HG03097 (cell line): ENCODE results near the gene TFR2.

Experiments used
- ATAC-seq: cut with Tn5 transposase; IDR thresholded peaks from one replicate; pipeline ENCODE4 v1.9.1; 2021; ENCODE audit not compliant: unreplicated experiment, low FRiP score

The TFR2 gene

DNA sequence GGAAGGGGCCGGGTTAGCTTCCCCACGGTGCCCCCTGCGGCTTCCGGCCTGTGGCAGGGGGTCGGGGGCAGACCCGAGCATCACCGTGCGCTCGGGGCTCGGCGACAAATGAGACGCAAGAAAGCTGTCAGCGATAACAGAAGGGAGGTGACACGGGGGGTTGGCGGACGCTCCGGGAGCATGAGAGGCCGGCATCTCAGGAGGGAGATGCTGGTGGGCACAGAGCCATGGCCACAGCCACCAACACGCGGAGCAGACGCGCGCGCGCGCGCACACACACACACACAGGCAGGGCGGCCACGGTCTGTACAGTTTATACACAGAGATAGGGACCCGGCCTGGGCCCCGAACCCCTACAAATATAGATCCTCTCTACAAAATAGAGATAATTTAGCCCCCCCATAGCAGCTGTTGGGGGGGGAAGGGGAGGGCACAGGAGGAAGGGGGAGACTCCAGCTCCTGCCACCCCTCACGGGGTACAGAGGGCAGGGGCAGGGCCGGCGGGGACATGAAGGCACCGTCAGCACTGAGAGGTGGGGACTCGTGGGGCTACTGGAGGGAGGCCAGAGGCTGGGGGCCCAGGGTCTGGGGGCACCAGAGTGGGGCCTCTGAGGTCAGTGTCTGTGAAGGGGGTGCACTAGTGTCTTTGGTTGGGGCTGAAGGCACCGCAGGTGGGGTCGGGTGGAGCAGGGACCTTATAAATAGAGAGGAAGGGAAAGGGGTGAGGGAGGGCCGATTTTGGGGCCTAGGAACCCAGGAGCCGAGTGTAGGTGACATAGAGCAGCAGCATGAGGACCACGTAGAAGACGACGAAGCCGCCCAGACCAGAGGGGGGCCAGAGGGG, 66.8 kb downstream of the TFR2 start:
- no peak for ATAC-seq

DNA sequence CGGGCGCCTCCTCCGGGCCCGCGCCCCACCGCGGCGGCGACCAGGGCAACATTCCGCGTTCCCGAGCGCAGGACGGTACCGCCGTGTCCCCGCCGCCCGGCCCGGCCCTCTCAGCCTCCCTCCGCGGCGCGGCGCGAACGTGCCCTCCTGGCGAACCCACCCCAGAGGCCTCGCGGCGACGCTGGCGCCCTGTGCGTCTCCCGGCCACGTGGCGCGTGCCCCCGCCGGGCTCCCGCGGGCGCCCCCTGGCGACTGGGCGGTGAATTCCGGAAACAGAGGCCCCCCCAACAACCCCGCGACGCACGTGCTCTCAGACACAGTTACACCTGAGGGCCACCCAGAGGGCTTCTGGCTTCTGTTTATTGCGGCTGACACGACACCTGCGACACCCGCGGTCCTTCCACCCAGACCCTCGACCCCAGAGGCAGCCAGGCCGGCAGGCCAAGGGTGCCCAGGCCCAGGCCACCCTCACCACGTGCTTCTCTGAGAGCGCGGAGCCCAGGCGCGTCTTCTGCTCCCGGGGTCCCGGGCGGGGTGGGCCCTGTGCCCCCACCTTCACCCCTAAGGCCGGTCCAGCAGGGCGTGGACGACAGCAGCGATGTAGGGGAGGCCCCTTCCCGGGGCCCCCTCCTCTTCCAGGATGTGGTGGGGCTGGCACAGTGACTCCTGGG, 67.5 kb downstream of the TFR2 start, which contains the start of gene SAP25:
Gene SAP25, minus strand, starts transcription at position 210 of the 671 bp plus-strand sequence. Its CDS starts 158 bp downstream, at position 52.
- ATAC-seq = no peak

DNA sequence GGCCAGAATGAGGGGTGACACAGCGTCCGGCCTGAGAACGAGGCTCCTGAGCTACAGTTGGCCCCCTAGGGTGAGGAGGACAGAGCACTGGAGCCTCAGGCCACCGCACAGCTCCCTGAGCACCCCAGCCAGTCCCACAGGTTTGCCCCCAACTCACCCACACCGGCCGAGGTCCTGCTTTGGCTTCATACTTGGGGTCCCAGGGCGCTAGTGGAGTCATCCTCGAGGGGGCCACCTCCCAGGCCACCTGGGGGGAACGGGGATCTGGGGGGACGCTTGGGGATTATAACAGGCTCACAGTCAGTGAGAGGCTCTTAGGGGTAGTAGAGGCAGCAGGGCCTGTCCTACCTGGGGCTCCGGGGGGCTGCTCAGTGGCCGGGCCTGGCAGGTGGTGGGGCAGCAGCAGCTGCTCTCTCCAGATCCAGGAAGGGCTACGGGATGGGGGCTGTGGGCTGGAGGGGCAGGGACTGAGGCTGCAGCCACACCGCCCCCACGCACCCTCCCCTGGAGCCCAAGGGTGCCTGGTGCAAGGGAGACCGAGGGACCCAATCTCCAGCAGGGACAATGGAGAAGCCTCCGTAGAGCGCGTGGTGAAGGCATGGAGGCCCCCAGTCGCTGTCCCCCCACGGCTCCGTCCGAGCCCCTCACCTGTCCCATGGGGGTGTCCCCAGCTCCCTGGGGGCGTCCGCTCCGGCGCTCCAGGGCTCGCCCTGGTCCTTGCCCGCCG, 68.2 kb downstream of the TFR2 start:
- ATAC-seq = no peak

GRCh38 chr7:100572281-100572948, 68.9 kb downstream of the TFR2 start:
- no peak for ATAC-seq

DNA sequence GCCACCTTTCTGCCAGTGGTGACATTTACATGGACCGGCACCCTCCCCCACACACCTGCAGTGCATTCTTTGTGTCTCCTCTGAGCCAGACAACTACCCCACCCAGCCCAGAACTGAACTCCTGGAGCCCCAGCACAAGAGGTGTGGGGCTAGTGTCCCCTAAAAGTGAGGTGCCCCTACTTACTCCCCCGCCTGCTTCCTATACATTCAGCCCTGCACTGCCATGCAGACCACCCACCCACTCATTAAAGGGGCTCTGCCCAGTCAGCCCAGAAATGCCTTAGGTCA, 69.6 kb downstream of the TFR2 start:
- ATAC-seq = no peak

DNA sequence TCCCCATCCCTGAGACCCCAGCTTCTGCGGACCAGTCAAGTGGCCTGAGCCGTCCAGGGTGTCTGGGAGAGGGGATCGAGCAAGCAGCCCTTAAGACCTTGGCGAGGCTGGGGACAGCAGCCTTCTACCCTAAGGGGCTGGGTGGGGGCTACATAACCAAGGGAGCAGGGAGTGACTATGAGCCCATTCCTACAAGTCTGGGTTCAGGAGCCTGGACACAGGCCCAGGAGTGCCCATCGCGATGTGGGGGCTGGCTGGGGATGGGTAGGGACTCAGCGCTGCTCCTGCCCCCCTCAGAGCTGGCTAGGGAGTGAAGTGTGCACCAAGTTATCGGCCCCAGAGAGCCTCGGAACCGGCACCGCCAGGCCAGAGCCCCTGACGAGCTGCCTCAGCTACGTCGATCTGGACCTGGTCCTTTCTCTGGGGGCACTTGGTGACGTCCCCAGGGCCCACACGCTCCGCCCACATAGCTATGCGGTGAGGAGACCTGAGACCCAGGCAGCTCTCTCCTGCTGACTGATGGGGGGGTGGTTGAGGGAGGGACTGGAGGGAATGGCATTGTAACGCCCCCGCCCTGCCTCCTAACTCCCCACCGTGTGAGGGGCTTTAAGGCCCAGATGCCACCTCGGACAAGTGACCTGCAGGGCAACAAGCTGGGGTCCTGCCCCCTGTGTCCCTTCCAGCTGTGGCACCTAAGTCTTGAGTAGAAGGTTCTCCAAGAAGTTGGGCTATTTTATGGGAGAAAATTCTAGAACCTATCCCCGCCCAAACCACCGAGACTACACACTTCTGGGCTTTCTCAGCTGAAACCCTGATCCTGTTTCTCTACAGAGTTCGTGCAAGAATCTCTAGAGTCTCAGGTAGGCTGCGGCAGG, 70.2 kb downstream of the TFR2 start:
- no peak for ATAC-seq
